H1 (cell line): ENCODE measurements around the gene DBF4B. TPM values are rescaled to one million over a fixed set of nuclear protein-coding genes. Genes with fewer than 3 reads are reported as not detected.

Experiments
- CHD1 ChIP-seq: IDR thresholded peaks from 2 replicates; pipeline ENCODE4 v1.6.1; 2012; ENCODE audit warnings: low read depth, low read length, improper control_type of control experiment
- CTBP2 ChIP-seq: IDR thresholded peaks from 2 replicates; pipeline ENCODE4 v1.7.0; 2011; ENCODE audit warnings: borderline replicate concordance, mild to moderate bottlenecking, moderate library complexity, mixed read lengths, low read length; ENCODE audit not compliant: insufficient read depth, insufficient read length
- TCF12 ChIP-seq: IDR thresholded peaks from 2 replicates; pipeline ENCODE4 v1.6.1; 2011; ENCODE audit warnings: low read depth, mild to moderate bottlenecking, low read length
- polyA plus RNA-seq, 7 experiments: library from polyadenylated mRNA; depleted of rRNA in 3 of 7; stranded (reverse) in 5 of 7; unstranded in 2 of 7; fragments of >200 nt in 5 of 7; fragments of 200-250 nt in 2 of 7; gene quantifications; 1 replicate in 5 of 7; 2 replicates in 1 of 7; 4 replicates in 1 of 7; pipeline versions ENCODE4 v1.2.1 to v1.2.3, GENCODE V29; 2011 to 2013; ENCODE audit warnings: missing spikeins in 2 of 7, mixed read lengths in 2 of 7
- total RNA-seq: library from RNA; stranded (reverse); fragmentation: NEBNext Ultra II Directional; extraction: Animal tissue kit (Norgen Biotek cat#: 25700); gene quantifications from 2 replicates; pipeline ENCODE4 v1.2.1, GENCODE V29; 2021
- TF ChIP-seq, protein P1 (sequence below): IDR thresholded peaks from 2 replicates; pipeline ENCODE4 v1.6.1; 2012; ENCODE audit warnings: inconsistent platforms

Gene DBF4B
- total and polyA plus RNA-seq, 2 of the 8 experiments (the other 6 are each of a cell fraction or from before 2014, with no cell fraction given) = 20.2 to 26.9 TPM

DNA sequence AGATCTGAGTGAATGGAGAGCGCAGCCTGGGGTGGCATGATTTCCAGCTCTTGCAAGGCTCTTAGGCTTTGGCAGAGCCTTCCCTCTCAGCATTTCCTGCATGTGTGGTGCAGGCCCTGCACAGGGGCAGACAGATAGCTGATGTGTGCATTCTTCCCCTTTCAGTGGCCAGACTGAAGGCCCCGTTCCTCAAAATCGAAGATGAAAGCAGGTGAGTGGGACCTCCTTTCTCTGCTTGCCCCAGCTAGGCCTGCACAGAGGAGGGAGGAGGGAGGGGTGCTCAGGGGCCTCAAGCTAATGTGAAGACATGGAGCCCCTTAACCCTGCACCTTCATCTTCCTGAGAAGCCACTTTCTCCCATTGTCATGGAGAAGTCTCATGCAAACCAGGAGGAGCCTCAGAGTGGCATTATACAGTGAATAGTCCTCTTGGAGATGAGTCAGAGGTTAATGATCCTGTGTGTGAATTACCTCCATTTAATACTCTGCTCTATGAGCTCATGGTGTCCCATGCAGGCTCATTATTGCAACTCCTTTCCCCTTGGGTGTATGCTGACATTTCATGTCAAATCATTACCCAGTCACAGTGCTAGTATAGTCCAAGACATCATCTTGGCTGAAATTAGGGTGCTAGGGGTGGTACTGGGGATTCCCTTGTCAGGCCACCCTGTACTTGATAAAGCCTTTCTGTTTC is 29.9 kb downstream of the DBF4B start (continued):
- TF ChIP-seq, protein P1, sequence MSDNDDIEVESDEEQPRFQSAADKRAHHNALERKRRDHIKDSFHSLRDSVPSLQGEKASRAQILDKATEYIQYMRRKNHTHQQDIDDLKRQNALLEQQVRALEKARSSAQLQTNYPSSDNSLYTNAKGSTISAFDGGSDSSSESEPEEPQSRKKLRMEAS = no peak
- TF ChIP-seq CTBP2 (no peak), TCF12 (no peak), CHD1 (no peak)
